DND-41 (cell line): ENCODE measurements around the gene PIK3R3.

Source experiments
- EZH2 ChIP-seq: IDR thresholded peaks from 3 replicates; pipeline ENCODE4 v1.6.1; 2012; ENCODE audit warnings: borderline replicate concordance, low read depth, mild to moderate bottlenecking, moderate library complexity, low read length, inconsistent platforms; ENCODE audit not compliant: severe bottlenecking
- TF ChIP-seq, protein P1 (sequence below): IDR thresholded peaks from 2 replicates; pipeline ENCODE4 v1.5.1; 2012; ENCODE audit warnings: borderline replicate concordance, low read length, moderate library complexity, mild to moderate bottlenecking; ENCODE audit not compliant: poor library complexity, severe bottlenecking; ENCODE audit errors: extremely low read depth

DNA sequence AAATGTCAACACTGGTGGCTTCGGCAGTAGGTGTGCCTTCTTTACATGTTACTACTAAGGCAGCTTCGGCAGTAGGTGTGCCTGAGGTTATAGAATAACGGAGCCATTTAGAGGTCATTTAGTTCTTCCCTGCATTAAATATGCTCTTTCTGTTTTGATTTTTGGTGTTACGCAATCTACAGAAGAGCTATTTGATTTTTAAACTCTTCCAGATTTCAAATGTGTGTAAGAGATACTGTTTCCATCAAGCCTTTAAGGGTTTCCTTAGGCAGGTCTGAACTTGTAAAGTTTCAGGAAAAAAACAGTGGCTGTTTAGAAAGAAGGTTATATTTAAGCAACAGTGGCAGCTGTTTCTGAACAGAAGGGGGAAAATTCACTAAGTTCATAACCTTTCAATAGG lies 54.8 kb downstream of the PIK3R3 start:
- TF ChIP-seq, protein P1, sequence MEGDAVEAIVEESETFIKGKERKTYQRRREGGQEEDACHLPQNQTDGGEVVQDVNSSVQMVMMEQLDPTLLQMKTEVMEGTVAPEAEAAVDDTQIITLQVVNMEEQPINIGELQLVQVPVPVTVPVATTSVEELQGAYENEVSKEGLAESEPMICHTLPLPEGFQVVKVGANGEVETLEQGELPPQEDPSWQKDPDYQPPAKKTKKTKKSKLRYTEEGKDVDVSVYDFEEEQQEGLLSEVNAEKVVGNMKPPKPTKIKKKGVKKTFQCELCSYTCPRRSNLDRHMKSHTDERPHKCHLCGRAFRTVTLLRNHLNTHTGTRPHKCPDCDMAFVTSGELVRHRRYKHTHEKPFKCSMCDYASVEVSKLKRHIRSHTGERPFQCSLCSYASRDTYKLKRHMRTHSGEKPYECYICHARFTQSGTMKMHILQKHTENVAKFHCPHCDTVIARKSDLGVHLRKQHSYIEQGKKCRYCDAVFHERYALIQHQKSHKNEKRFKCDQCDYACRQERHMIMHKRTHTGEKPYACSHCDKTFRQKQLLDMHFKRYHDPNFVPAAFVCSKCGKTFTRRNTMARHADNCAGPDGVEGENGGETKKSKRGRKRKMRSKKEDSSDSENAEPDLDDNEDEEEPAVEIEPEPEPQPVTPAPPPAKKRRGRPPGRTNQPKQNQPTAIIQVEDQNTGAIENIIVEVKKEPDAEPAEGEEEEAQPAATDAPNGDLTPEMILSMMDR = no peak
- no peak for TF ChIP-seq EZH2
